Left ventricle myocardium inferior (tissue), 1 donor: Measurements from ENCODE around the gene RNF125. TPM values are rescaled to one million over a fixed set of nuclear protein-coding genes. Genes with fewer than 3 reads are reported as not detected.

Experiments
- DNase-seq: peaks from one replicate; pipeline ENCODE4 v3.0.0-alpha.2; 2020
- H3K27ac ChIP-seq: fragments of 200-600 bp; replicated peaks from 2 replicates; pipeline ENCODE4 v1.8.0; 2021
- H3K27me3 ChIP-seq: fragments of 200-600 bp; 2 replicates; pipeline ENCODE4 v1.8.0; 2021; ENCODE audit warnings: low read depth
- H3K36me3 ChIP-seq: fragments of 200-600 bp; 2 replicates; pipeline ENCODE4 v1.8.0; 2021
- H3K4me1 ChIP-seq: fragments of 200-600 bp; 2 replicates; pipeline ENCODE4 v1.8.0; 2021
- H3K4me3 ChIP-seq: fragments of 200-600 bp; 2 replicates; pipeline ENCODE4 v1.8.0; 2021; ENCODE audit warnings: mild to moderate bottlenecking, moderate library complexity
- H3K9me3 ChIP-seq: fragments of 200-600 bp; replicated peaks from 2 replicates; pipeline ENCODE4 v1.8.0; 2021
- intact Hi-C: fragments of 100-400 bp; cut with micrococcal nuclease; formaldehyde crosslinking; loops from one replicate; pipeline ENCODE4 v1.11.0; 2022
- total RNA-seq: library from RNA; stranded (reverse); fragmentation: NEBNext Ultra II Directional; extraction: Animal tissue kit (Norgen Biotek cat#: 25700); gene quantifications from one replicate; pipeline ENCODE4 v1.2.1, GENCODE V29; 2021
- TF ChIP-seq, protein P1 (sequence below): fragments of 200-600 bp; IDR thresholded peaks from 2 replicates; pipeline ENCODE4 v1.8.0; 2021; ENCODE audit warnings: antibody characterized with exemption, mild to moderate bottlenecking, borderline replicate concordance
- donor health status: DM: no; HTN: yes; CAD: no; lungs with severe emphysema.

Gene RNF125
- total RNA-seq, 1 donor from 2014 or later: 3.5 TPM

DNA sequence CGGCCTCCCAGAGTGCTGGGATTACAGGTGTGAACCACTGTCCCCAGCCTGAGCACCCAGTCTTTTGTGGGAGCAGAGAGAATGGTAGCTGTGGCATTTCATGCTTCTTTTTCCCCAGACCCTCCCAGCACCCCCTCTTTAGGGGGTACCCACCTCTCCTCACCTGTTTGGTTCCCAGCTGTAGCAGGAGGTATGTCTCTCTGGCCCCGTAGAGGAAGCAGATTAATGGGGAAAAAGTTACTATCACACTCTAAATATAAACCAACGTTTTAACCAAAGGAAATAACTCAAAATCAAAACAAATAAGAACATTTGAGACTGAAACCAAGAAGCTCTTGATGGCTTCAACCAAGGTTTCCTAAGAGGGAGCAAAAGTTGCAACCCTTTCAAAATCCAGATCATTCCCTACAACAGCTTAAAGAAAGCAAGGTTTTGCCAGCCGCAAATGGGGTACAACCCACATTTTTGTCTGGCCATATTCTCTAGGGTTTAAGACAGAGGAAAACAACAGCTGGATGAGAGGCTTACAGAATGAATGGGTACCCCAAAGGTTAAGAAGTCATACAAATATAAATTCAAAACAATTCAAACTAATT is 8.0 kb downstream of the RNF125 start:
- intact Hi-C loops: no loop called here
- peaks cover 8% of the 10 kb centered on the region for H3K4me1 ChIP-seq

DNA sequence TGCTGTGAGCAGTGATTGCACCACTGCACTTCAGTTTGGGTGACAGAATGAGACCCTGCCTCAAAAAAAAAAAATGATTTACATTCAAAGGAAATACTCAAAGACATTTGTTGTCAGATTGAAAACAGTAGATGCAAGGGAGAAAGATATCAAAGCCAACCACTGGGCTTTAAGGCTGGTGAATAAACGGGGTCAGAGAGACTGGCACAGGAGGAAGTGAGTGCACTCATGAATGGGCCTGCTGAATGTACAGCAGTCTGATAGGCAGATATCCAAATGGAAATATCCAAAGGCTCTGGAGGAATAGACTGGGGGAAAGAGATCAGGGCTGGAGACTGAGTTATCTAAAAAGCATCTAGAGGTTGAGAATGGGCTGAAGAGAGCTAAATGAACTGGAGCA is 10.9 kb downstream of the RNF125 start:
- intact Hi-C loops: no loop called here
- Histone ChIP-seq H3K4me1 (peaks cover 8% of the 10 kb centered on the region), H3K9me3 (no peaks in the 10 kb centered on the region), H3K27ac (no peak overlapping the region), H3K27me3 (peaks cover 8% of the 10 kb centered on the region), H3K4me3 (no peak overlapping the region), H3K36me3 (peaks cover 6% of the 10 kb centered on the region)
- TF ChIP-seq, protein P1, sequence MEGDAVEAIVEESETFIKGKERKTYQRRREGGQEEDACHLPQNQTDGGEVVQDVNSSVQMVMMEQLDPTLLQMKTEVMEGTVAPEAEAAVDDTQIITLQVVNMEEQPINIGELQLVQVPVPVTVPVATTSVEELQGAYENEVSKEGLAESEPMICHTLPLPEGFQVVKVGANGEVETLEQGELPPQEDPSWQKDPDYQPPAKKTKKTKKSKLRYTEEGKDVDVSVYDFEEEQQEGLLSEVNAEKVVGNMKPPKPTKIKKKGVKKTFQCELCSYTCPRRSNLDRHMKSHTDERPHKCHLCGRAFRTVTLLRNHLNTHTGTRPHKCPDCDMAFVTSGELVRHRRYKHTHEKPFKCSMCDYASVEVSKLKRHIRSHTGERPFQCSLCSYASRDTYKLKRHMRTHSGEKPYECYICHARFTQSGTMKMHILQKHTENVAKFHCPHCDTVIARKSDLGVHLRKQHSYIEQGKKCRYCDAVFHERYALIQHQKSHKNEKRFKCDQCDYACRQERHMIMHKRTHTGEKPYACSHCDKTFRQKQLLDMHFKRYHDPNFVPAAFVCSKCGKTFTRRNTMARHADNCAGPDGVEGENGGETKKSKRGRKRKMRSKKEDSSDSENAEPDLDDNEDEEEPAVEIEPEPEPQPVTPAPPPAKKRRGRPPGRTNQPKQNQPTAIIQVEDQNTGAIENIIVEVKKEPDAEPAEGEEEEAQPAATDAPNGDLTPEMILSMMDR: no peak
- DNase-seq: no peak

More for the DNA sequence above, 8.0 kb downstream of the RNF125 start:
- no peak for DNase-seq
- Histone ChIP-seq H3K36me3 (peaks cover 6% of the 10 kb centered on the region), H3K27me3 (peaks cover under 1% of the 10 kb centered on the region), H3K9me3 (no peaks in the 10 kb centered on the region), H3K4me3 (no peak overlapping the region), H3K27ac (no peak overlapping the region)
- TF ChIP-seq, protein P1: no peak

DNA sequence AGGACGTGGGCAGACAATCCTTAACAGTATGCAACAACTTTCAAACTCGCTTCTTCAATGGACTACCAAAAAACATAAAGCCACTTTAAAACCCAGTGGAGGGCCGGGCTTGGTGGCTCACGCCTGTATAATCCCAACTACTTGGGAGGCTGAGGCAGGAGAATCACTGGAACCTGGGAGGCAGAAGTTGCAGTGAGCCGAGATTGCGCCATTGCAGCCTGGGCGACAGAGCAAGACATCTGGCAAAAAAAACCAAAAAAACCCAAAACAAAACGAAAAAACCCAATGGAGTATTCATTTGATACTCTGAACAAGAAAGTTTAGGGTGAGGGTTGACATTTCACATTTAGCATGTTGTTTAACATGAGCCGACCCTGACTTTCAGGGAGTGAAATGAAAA is 14.0 kb downstream of the RNF125 start:
- TF ChIP-seq, protein P1: no peak
- Histone ChIP-seq H3K27me3 (peaks cover 8% of the 10 kb centered on the region), H3K4me3 (no peak overlapping the region), H3K4me1 (no peaks in the 10 kb centered on the region), H3K9me3 (no peaks in the 10 kb centered on the region), H3K36me3 (peaks cover 14% of the 10 kb centered on the region), H3K27ac (no peak overlapping the region)
- no peak for DNase-seq
- intact Hi-C loops: no loop called here

DNA sequence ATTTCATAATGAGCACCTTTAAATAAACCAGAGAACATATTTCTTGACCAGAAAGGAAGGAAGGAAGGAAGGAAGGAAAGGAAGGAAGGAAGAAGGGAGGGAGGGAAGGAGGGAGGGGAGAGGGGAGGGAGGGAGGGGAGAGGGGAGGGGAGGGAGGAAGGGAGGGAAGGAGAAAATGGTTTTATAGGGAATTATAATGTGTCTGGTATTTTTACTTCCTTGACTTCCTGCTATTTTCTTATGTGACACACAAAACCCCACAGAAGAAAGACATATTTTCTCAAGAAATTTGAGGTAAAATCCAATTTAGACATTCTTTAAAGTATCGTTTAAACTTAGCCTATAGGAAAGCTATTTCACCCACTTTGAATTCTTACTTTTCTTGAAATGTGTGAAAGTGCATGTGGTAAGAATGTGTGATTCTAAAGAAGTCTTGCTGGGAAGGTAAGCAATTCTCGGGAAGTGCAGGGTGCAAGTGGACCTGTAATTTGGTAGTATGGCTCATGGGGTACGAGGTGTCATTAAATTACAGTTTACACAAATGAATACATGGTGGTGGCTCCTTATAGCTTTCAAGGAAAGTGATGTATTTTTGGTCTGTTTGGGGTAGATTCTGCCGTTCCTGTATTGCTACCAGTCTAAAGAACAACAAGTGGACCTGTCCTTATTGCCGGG is 18.0 kb downstream of the RNF125 start:
- no peaks in the 10 kb centered on the region for H3K9me3 ChIP-seq
- peaks cover 10% of the 10 kb centered on the region for H3K36me3 ChIP-seq
- peaks cover 6% of the 10 kb centered on the region for H3K27me3 ChIP-seq
- H3K4me1 ChIP-seq: no peaks in the 10 kb centered on the region
- intact Hi-C loops: no loop called here
- no peak for DNase-seq
- no peak overlapping the region for H3K27ac ChIP-seq
- TF ChIP-seq, protein P1: no peak
- H3K4me3 ChIP-seq: no peak overlapping the region

DNA sequence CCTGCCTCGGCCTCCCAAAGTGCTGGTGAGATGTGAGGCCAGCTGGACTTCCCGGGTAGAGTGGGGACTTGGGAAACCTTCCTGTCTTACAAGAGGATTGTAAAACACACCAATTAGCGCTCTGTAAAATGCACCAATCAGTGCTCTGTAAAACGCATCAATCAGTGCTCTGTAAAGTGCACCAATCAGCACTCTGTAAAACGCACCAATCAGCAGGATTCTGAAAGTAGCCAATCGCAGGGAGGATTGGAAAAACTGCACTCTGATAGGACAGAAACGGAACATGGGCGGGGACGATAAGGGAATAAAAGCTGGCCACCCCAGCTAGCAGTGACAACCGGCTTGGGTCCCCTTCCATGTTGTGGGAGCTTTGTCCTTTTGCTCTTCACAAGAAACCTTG is 19.0 kb downstream of the RNF125 start:
- no peaks in the 10 kb centered on the region for H3K27me3 ChIP-seq
- intact Hi-C loops: no loop called here

More for the DNA sequence above, 19.0 kb downstream of the RNF125 start:
- Histone ChIP-seq H3K4me1 (no peaks in the 10 kb centered on the region), H3K4me3 (no peak overlapping the region), H3K9me3 (no peaks in the 10 kb centered on the region), H3K36me3 (peaks cover 10% of the 10 kb centered on the region), H3K27ac (no peak overlapping the region)
- TF ChIP-seq, protein P1: no peak
- DNase-seq: no peak
